K562 (cell line): ENCODE measurements around the gene LMLN. TPM values are rescaled to one million over a fixed set of nuclear protein-coding genes. Genes with fewer than 3 reads are reported as not detected.

ENCODE experiments used
- ARID4B ChIP-seq: sonication (generic); formaldehyde crosslinking; IDR thresholded peaks from 2 replicates; pipeline ENCODE4 v1.8.0; 2022; ENCODE audit warnings: mild to moderate bottlenecking, missing genetic modification reagents
- BACH1 ChIP-seq: fragments of 200-800 bp; sonication (Bioruptor generic); IDR thresholded peaks from 2 replicates; pipeline ENCODE4 v1.6.1; 2016; ENCODE audit warnings: missing genetic modification characterization, missing compliant biosample characterization
- BRD9 ChIP-seq: fragments of 450-650 bp; IDR thresholded peaks from 2 replicates; pipeline ENCODE4 v1.6.1; 2018; ENCODE audit warnings: low read depth; ENCODE audit not compliant: partially characterized antibody
- CREM ChIP-seq: IDR thresholded peaks from 2 replicates; pipeline ENCODE4 v1.6.1; 2014; ENCODE audit warnings: antibody characterized with exemption, low read depth
- ETV5 ChIP-seq: sonication (generic); formaldehyde crosslinking; IDR thresholded peaks from 2 replicates; pipeline ENCODE4 v1.4.0; 2020; ENCODE audit warnings: low read depth, mild to moderate bottlenecking, missing genetic modification reagents
- IRF1 ChIP-seq: sonication (generic); formaldehyde crosslinking; IDR thresholded peaks from 2 replicates; pipeline ENCODE4 v1.8.0; 2022; ENCODE audit warnings: missing genetic modification reagents, mild to moderate bottlenecking, borderline replicate concordance
- MLLT1 ChIP-seq, 2 experiments: fragments of 450-650 bp; IDR thresholded peaks; 2 replicates each; pipeline ENCODE4 v1.6.1; 2016
- MNT ChIP-seq, 2 experiments: fragments of 450-650 bp; conservative IDR thresholded peaks; 2 replicates each; pipeline ENCODE4 v1.6.1; 2017; ENCODE audit warnings: mild to moderate bottlenecking in 2 of 2, moderate library complexity in 2 of 2
- MTA2 ChIP-seq: fragments of 450-650 bp; IDR thresholded peaks from 2 replicates; pipeline ENCODE4 v1.6.1; 2016; ENCODE audit warnings: low read depth
- NCOA1 ChIP-seq: fragments of 450-650 bp; IDR thresholded peaks from 2 replicates; pipeline ENCODE4 v1.6.1; 2016; ENCODE audit warnings: low read depth
- PHF20 ChIP-seq: fragments of 450-650 bp; IDR thresholded peaks from 2 replicates; pipeline ENCODE4 v1.6.1; 2018; ENCODE audit not compliant: partially characterized antibody
- YY1 ChIP-seq, 3 experiments: IDR thresholded peaks; 2 replicates each; pipeline ENCODE4 v1.6.1; 2011; ENCODE audit warnings: low read length in 2 of 3, mild to moderate bottlenecking in 2 of 3, moderate library complexity in 2 of 3, borderline replicate concordance in 1 of 3, control low read depth in 1 of 3, low read depth in 1 of 3; ENCODE audit not compliant: insufficient read depth in 3 of 3, insufficient replicate concordance in 2 of 3, control insufficient read depth in 1 of 3, insufficient read length in 1 of 3; ENCODE audit errors: extremely low read depth in 1 of 3
- ZKSCAN1 ChIP-seq: fragments of 150-350 bp; IDR thresholded peaks from 2 replicates; pipeline ENCODE4 v1.6.1; 2016; ENCODE audit warnings: low read depth, low read length
- ZNF224 ChIP-seq: sonication (generic); formaldehyde crosslinking; IDR thresholded peaks from 2 replicates; pipeline ENCODE4 v1.8.0; 2022; ENCODE audit warnings: mild to moderate bottlenecking, missing genetic modification reagents
- polyA plus RNA-seq, 8 experiments: library from polyadenylated mRNA; depleted of rRNA in 4 of 8; stranded (reverse) in 5 of 8; unstranded in 3 of 8; fragments of >200 nt; fragmentation: Nextera tagmentation in 2 of 8; fragmentation: Illumina TruSeq in 1 of 8; extraction: Ambion mirVana in 2 of 8; extraction: Trizol in 1 of 8; gene quantifications; 2 replicates each; pipeline versions ENCODE4 v1.2.1 to v1.2.3, GENCODE V29; 2011 to 2014; ENCODE audit warnings: inconsistent platforms in 1 of 8, missing spikeins in 1 of 8
- total RNA-seq, 7 experiments: library from RNA; depleted of rRNA in 6 of 7; stranded (reverse); fragments of >200 nt in 6 of 7; fragmentation: Illumina TruSeq in 2 of 7; extraction: Trizol in 2 of 7; gene quantifications; 2 replicates each; pipeline versions ENCODE4 v1.2.1 to v1.2.3, GENCODE V29; 2011 to 2021; ENCODE audit warnings: low replicate concordance in 1 of 7
- TF ChIP-seq, protein P1 (sequence below): fragments of 450-650 bp; formaldehyde crosslinking; conservative IDR thresholded peaks from 2 replicates; pipeline ENCODE4 v1.4.0; 2022; ENCODE audit warnings: mild to moderate bottlenecking, missing genetic modification characterization

The LMLN gene
- total and polyA plus RNA-seq, 9 of the 15 experiments (the other 6 are each of a cell fraction or from before 2014, with no cell fraction given): 2.2 to 15.9 (median 6.9) TPM

- TF ChIP-seq ARID4B (CRISPR knock-in tag): no peak
- TF ChIP-seq MLLT1 (IDR thresholded peaks at IDR 0.05): no peak
- TF ChIP-seq ZKSCAN1: no peak
- TF ChIP-seq, protein P1, sequence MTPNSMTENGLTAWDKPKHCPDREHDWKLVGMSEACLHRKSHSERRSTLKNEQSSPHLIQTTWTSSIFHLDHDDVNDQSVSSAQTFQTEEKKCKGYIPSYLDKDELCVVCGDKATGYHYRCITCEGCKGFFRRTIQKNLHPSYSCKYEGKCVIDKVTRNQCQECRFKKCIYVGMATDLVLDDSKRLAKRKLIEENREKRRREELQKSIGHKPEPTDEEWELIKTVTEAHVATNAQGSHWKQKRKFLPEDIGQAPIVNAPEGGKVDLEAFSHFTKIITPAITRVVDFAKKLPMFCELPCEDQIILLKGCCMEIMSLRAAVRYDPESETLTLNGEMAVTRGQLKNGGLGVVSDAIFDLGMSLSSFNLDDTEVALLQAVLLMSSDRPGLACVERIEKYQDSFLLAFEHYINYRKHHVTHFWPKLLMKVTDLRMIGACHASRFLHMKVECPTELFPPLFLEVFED (CRISPR knock-in tag): no peak
- TF ChIP-seq CREM: 0 out of 2 replicates have a peak, but pooled peaks have one; percentile 18
- peak; percentile 57; the same call in 1 of the 2 replicates for TF ChIP-seq BACH1 (tag)
- TF ChIP-seq BRD9: peak; percentile 15
- peak; percentile 29 to 93 (median 77) for TF ChIP-seq YY1 (IDR thresholded peaks at IDR 0.05; ENCODE audit: borderline replicate concordance in 1 of 3, control insufficient read depth in 1 of 3, extremely low read depth in 1 of 3, insufficient read depth in 3 of 3, insufficient read length in 1 of 3, insufficient replicate concordance in 2 of 3, low read depth in 1 of 3, low read length in 2 of 3)
- TF ChIP-seq ZNF224 (CRISPR knock-in tag): no peak
- no peak for TF ChIP-seq MTA2
- TF ChIP-seq NCOA1: no peak
- no peak for TF ChIP-seq IRF1 (CRISPR knock-in tag)
- TF ChIP-seq MNT (conservative IDR thresholded peaks at IDR 0.05): 0 out of 4 replicates have a peak, but pooled peaks of 1 of the 2 experiments have one; percentile 16
- TF ChIP-seq ETV5 (CRISPR knock-in tag): peak; percentile 32; the same call in 1 of the 2 replicates
- TF ChIP-seq PHF20: no peak
These were observed 72.3 kb downstream of the LMLN start (continued) for GRCh38 chr3:198032039-198032936.
